H9 (cell line): ENCODE data around the gene MCOLN3. TPM values are rescaled to one million over a fixed set of nuclear protein-coding genes. Genes with fewer than 3 reads are reported as not detected.

Source experiments
- DNase-seq: peaks from one replicate; pipeline ENCODE4 v3.0.0-alpha.2; 2017
- H2AFZ ChIP-seq: one replicate; pipeline ENCODE4 v1.6.1; 2013; ENCODE audit warnings: mild to moderate bottlenecking, low read length, control low read depth, moderate library complexity
- H2AK5ac ChIP-seq: 2 replicates; pipeline ENCODE4 v1.6.1; 2013; ENCODE audit warnings: low read length, control low read depth, mixed read lengths; ENCODE audit not compliant: insufficient read length
- H2BK120ac ChIP-seq: one replicate; pipeline ENCODE4 v1.6.1; 2013; ENCODE audit warnings: low read depth, mild to moderate bottlenecking, low read length, control low read depth, inconsistent platforms; ENCODE audit not compliant: poor library complexity, severe bottlenecking
- H2BK12ac ChIP-seq: 2 replicates; pipeline ENCODE4 v1.6.1; 2013; ENCODE audit warnings: low read length, control low read depth, mixed read lengths, low read depth; ENCODE audit not compliant: insufficient read length
- H2BK15ac ChIP-seq: 2 replicates; pipeline ENCODE4 v1.6.1; 2013; ENCODE audit warnings: low read depth, low read length, control low read depth
- H2BK20ac ChIP-seq: one replicate; pipeline ENCODE4 v1.6.1; 2013; ENCODE audit warnings: low read depth, mild to moderate bottlenecking, low read length, control low read depth, inconsistent platforms; ENCODE audit not compliant: poor library complexity, severe bottlenecking
- H2BK5ac ChIP-seq: 2 replicates; pipeline ENCODE4 v1.6.1; 2013; ENCODE audit warnings: low read length, control low read depth, mixed read lengths; ENCODE audit not compliant: insufficient read length
- H3K14ac ChIP-seq: 2 replicates; pipeline ENCODE4 v1.6.1; 2013; ENCODE audit warnings: low read length, control low read depth; ENCODE audit not compliant: insufficient read depth
- H3K18ac ChIP-seq: 2 replicates; pipeline ENCODE4 v1.6.1; 2013; ENCODE audit warnings: low read depth, mild to moderate bottlenecking, mixed read lengths, low read length, control low read depth; ENCODE audit not compliant: insufficient read length
- H3K23ac ChIP-seq: 2 replicates; pipeline ENCODE4 v1.6.1; 2013; ENCODE audit warnings: low read length, control low read depth, mixed read lengths, low read depth; ENCODE audit not compliant: insufficient read length
- H3K23me2 ChIP-seq: 2 replicates; pipeline ENCODE4 v1.6.1; 2013; ENCODE audit warnings: low read depth, mild to moderate bottlenecking, mixed read lengths, low read length, control low read depth; ENCODE audit not compliant: insufficient read length, poor library complexity, severe bottlenecking
- H3K27ac ChIP-seq: 2 replicates; pipeline ENCODE4 v1.5.1; 2013; ENCODE audit warnings: low read length, control low read depth, mixed read lengths, low read depth; ENCODE audit not compliant: insufficient read length
- H3K27me3 ChIP-seq: 2 replicates; pipeline ENCODE4 v1.6.1; 2013; ENCODE audit warnings: low read length, control low read depth, inconsistent platforms; ENCODE audit not compliant: insufficient read depth
- H3K4ac ChIP-seq: 2 replicates; pipeline ENCODE4 v1.6.1; 2013; ENCODE audit warnings: low read depth, mild to moderate bottlenecking, control low read depth, inconsistent platforms, low read length, moderate library complexity
- H3K4me1 ChIP-seq: 2 replicates; pipeline ENCODE4 v1.6.1; 2013; ENCODE audit warnings: low read length, control low read depth, inconsistent platforms; ENCODE audit not compliant: insufficient read depth
- H3K4me2 ChIP-seq: 2 replicates; pipeline ENCODE4 v1.6.1; 2013; ENCODE audit warnings: low read length, control low read depth, mixed read lengths; ENCODE audit not compliant: insufficient read length, insufficient read depth
- H3K56ac ChIP-seq: 2 replicates; pipeline ENCODE4 v1.6.1; 2013; ENCODE audit warnings: low read depth, mild to moderate bottlenecking, mixed read lengths, low read length, control low read depth; ENCODE audit not compliant: insufficient read length
- H3K79me1 ChIP-seq: 2 replicates; pipeline ENCODE4 v1.6.1; 2013; ENCODE audit warnings: low read depth, mild to moderate bottlenecking, moderate library complexity, low read length, control low read depth, inconsistent platforms; ENCODE audit not compliant: insufficient read depth, poor library complexity, severe bottlenecking
- H3K79me2 ChIP-seq: 2 replicates; pipeline ENCODE4 v1.6.1; 2013; ENCODE audit warnings: low read length, control low read depth, inconsistent platforms; ENCODE audit not compliant: insufficient read depth
- H3K9ac ChIP-seq: 2 replicates; pipeline ENCODE4 v1.6.1; 2013; ENCODE audit warnings: low read length, control low read depth, mixed read lengths; ENCODE audit not compliant: insufficient read length; ENCODE audit errors: extremely low read depth
- H3K9me3 ChIP-seq: one replicate; pipeline ENCODE4 v1.6.1; 2013; ENCODE audit warnings: low read depth, low read length, inconsistent platforms; ENCODE audit not compliant: control insufficient read depth
- H3T11ph ChIP-seq: one replicate; pipeline ENCODE4 v1.6.1; 2013; ENCODE audit warnings: mild to moderate bottlenecking, low read length, control low read depth, inconsistent platforms
- H4K20me1 ChIP-seq: one replicate; pipeline ENCODE4 v1.6.1; 2013; ENCODE audit not compliant: control insufficient read depth, insufficient read length, insufficient read depth
- H4K5ac ChIP-seq: 2 replicates; pipeline ENCODE4 v1.6.1; 2013; ENCODE audit warnings: low read depth, mild to moderate bottlenecking, mixed read lengths, low read length, control low read depth; ENCODE audit not compliant: insufficient read length
- H4K8ac ChIP-seq: replicated peaks from 2 replicates; pipeline ENCODE4 v1.6.1; 2013; ENCODE audit warnings: low read length, control low read depth, mixed read lengths, low read depth; ENCODE audit not compliant: insufficient read length
- H4K91ac ChIP-seq: 2 replicates; pipeline ENCODE4 v1.6.1; 2013; ENCODE audit warnings: low read depth, mild to moderate bottlenecking, moderate library complexity, mixed read lengths, low read length, control low read depth; ENCODE audit not compliant: insufficient read length
- H3K27ac Mint-ChIP-seq, 3 experiments: 2 replicates in 2 of 3; 3 replicates in 1 of 3; pipeline ENCODE4 v1.8.0; 2020 to 2021; ENCODE audit warnings: mixed read lengths in 3 of 3, mild to moderate bottlenecking in 1 of 3, moderate library complexity in 1 of 3
- H3K27me3 Mint-ChIP-seq: 2 replicates; pipeline ENCODE4 v1.8.0; 2021; ENCODE audit warnings: low read depth, mild to moderate bottlenecking, moderate library complexity, mixed read lengths
- H3K36me3 Mint-ChIP-seq, 3 experiments: 2 replicates in 2 of 3; 3 replicates in 1 of 3; pipeline ENCODE4 v1.8.0; 2020 to 2021; ENCODE audit warnings: low read depth in 3 of 3, mixed read lengths in 3 of 3; ENCODE audit not compliant: insufficient read depth in 1 of 3
- H3K4me1 Mint-ChIP-seq, 2 experiments: 2 replicates each; pipeline ENCODE4 v1.8.0; 2020; ENCODE audit warnings: mixed read lengths in 2 of 2
- H3K4me3 Mint-ChIP-seq, 2 experiments: 2 replicates in 1 of 2; 3 replicates in 1 of 2; pipeline ENCODE4 v1.8.0; 2020 to 2021; ENCODE audit warnings: mild to moderate bottlenecking in 2 of 2, mixed read lengths in 2 of 2, moderate library complexity in 1 of 2
- H3K9me3 Mint-ChIP-seq, 2 experiments: 2 replicates in 1 of 2; 3 replicates in 1 of 2; pipeline ENCODE4 v1.8.0; 2020; ENCODE audit warnings: mild to moderate bottlenecking in 2 of 2, mixed read lengths in 2 of 2, moderate library complexity in 1 of 2
- CTCF ChIP-seq: fragments of 200-600 bp; sonication (generic); conservative IDR thresholded peaks from 3 replicates; pipeline ENCODE4 v1.8.0; 2021; ENCODE audit warnings: antibody characterized with exemption, mild to moderate bottlenecking
- WGBS: extraction: QIAGEN DNeasy Blood & Tissue Kit; methylation state at CpG from one replicate; pipeline ENCODE4 v1.1.7; 2013; ENCODE audit warnings: missing lambda C conversion rate, low lambda C conversion rate, mixed read lengths; ENCODE audit not compliant: insufficient read length; ENCODE audit errors: extremely low coverage; 5-methylcytosine and 5-hydroxymethylcytosine counted together
- total RNA-seq: library from RNA; stranded (reverse); gene quantifications from 2 replicates; pipeline ENCODE4 v1.2.1, GENCODE V29; 2021

The MCOLN3 gene
- total RNA-seq, 1 experiment from 2014 or later = 10.8 TPM

- Histone ChIP-seq H4K8ac (no peak overlapping the region), H3K4me1 (no peaks in the 10 kb centered on the region), H3K4ac (no peak overlapping the region), H3T11ph (no peak overlapping the region), H2BK20ac (no peak overlapping the region), H3K23me2 (peaks cover 8% of the 10 kb centered on the region), H3K14ac (no peak overlapping the region), H3K9ac (no peak overlapping the region), H3K79me2 (no peaks in the 10 kb centered on the region), H2BK15ac (no peak overlapping the region), H2AK5ac (no peak overlapping the region), H3K23ac (no peak overlapping the region), H3K79me1 (no peaks in the 10 kb centered on the region), H3K18ac (no peak overlapping the region), H4K5ac (no peak overlapping the region), H2AFZ (no peak overlapping the region), H3K9me3 (no peaks in the 10 kb centered on the region), H2BK120ac (no peak overlapping the region), H3K27me3 (no peaks in the 10 kb centered on the region), H2BK12ac (no peak overlapping the region), H4K20me1 (no peaks in the 10 kb centered on the region), H3K56ac (no peak overlapping the region), H4K91ac (no peak overlapping the region), H3K27ac (no peak overlapping the region), H2BK5ac (no peak overlapping the region), H3K4me2 (no peak overlapping the region)
- H3K27me3 Mint-ChIP-seq = peaks cover 12% of the 10 kb centered on the region
- no peaks in the 10 kb centered on the region for H3K36me3 Mint-ChIP-seq
- no peak for TF ChIP-seq CTCF
- peaks cover 0 to 5% of the 10 kb centered on the region in 2 experiments; a peak in 2 of 5 replicates for H3K9me3 Mint-ChIP-seq
- peaks cover 24 to 28% of the 10 kb centered on the region in 2 experiments for H3K4me1 Mint-ChIP-seq
- WGBS = no CpG with 5 or more reads among the region's 1 CpG
- DNase-seq = no peak
- H3K4me3 Mint-ChIP-seq = no peak overlapping the region
- H3K27ac Mint-ChIP-seq = no peak overlapping the region
Measured at GRCh38 chr1:85065550-85065949, 17.2 kb upstream of the MCOLN3 start.
